Lung microvascular endothelial cell (primary cell): ENCODE measurements around the gene CPA1. TPM values are rescaled to one million over a fixed set of nuclear protein-coding genes. Genes with fewer than 3 reads are reported as not detected.

Source experiments
- DNase-seq, 2 donors: peaks; one replicate each; pipeline versions ENCODE4 v3.0.0 to v3.0.0-alpha.2; 2010; ENCODE audit warnings: low read depth in 2 of 2
- total RNA-seq: library from RNA; depleted of rRNA; stranded (reverse); fragments of >200 nt; gene quantifications from 2 replicates; pipeline ENCODE4 v1.2.1, GENCODE V29; 2014

The CPA1 gene
- total RNA-seq, 1 donor from 2014 or later, result not detected

GRCh38 chr7:130425796-130426195 lies 45.5 kb downstream of the CPA1 start:
- DNase-seq, result no peak

GRCh38 chr7:130426564-130426963 lies 46.3 kb downstream of the CPA1 start:
- no peak for DNase-seq

GRCh38 chr7:130429019-130429418 lies 48.7 kb downstream of the CPA1 start:
- DNase-seq, result no peak

GRCh38 chr7:130430115-130430514 lies 49.8 kb downstream of the CPA1 start:
- DNase-seq, result no peak

- DNase-seq, result peak; percentile 6 to 48
Measured at GRCh38 chr7:130430841-130431666, 50.8 kb downstream of the CPA1 start.

- peak in 1 of 2 donors; percentile 64 for DNase-seq
Measured at GRCh38 chr7:130432886-130433285, 52.6 kb downstream of the CPA1 start.

GRCh38 chr7:130433301-130433700 lies 53.0 kb downstream of the CPA1 start:
- peak in 1 of 2 donors; percentile 25 for DNase-seq

- DNase-seq, result no peak
Measured at GRCh38 chr7:130435311-130435854, 55.1 kb downstream of the CPA1 start.

- no peak for DNase-seq
Measured at GRCh38 chr7:130436253-130436652, 56.0 kb downstream of the CPA1 start.

Other genes with a start within 250 kb of the CPA1 start
- 4.6 and 5.4 TPM in 2 replicates for gene TMEM209, start 175.1 kb upstream of the CPA1 start, total RNA-seq
- gene SSMEM1, start 172.6 kb upstream of the CPA1 start, total RNA-seq, result not detected in 2 replicates
- not detected in 2 replicates for gene CPA2, start 113.6 kb upstream of the CPA1 start, total RNA-seq
- under 0.01 TPM in 1 of 2 replicates, not detected in the other for gene CPA4, start 87.3 kb upstream of the CPA1 start, total RNA-seq
- not detected in 2 replicates for gene CPA5, start 35.7 kb upstream of the CPA1 start, total RNA-seq
- 1.6 and 3.1 TPM in 2 replicates for gene CEP41, start 60.5 kb downstream of the CPA1 start, total RNA-seq
- 0.40 and 1.1 TPM in 2 replicates for gene MEST, start 111.6 kb downstream of the CPA1 start, total RNA-seq